8988T (cell line): Measurements from ENCODE around the gene USH2A.

Source experiments
- DNase-seq: peaks from one replicate; pipeline ENCODE4 v3.0.0; 2011

USH2A gene

DNA sequence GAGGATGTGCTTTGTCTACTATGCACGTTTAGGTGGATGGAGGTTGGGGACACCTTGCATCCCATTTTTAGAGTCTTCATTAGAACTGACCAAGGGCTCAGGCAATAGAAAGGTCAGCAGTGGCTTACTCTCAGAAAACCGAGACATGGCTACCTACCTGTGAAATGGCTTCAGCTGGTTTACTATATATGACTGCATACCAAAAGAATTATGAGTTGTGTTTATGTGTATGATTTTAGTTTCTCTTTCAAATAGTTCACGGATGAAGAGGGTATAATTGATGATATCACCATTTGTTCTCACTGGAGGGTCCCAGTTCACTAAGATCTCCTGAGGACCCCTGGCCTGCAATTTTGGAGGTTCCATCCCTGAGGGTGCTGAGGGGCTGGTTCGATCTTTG, 749.3 kb downstream of the USH2A start:
- DNase-seq = no peak

- DNase-seq = no peak
Observed at GRCh38 chr1:215672482-215672881, 750.8 kb downstream of the USH2A start.

GRCh38 chr1:215669806-215670491, 753.3 kb downstream of the USH2A start:
- DNase-seq = no peak

DNA sequence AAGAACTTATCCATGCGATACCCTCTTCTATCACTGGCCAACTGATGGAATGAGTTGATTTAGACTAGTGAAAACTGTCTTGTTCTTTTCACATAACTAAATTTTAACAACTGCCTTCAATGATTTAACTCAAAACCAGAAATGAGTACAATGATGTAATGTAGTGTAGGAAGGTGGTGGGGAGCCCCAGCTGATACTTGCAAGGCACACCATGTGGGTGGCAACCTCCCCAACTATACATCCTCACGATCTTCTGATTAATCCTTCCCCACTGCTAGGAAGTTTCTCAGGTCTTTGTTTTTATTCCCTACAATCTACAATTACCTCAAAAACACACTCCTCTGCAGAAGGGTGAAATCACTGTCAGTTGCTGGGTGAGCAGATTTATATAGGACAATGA, 755.5 kb downstream of the USH2A start:
- no peak for DNase-seq

- DNase-seq = no peak
Observed at GRCh38 chr1:215665215-215665614, 758.0 kb downstream of the USH2A start.

DNA sequence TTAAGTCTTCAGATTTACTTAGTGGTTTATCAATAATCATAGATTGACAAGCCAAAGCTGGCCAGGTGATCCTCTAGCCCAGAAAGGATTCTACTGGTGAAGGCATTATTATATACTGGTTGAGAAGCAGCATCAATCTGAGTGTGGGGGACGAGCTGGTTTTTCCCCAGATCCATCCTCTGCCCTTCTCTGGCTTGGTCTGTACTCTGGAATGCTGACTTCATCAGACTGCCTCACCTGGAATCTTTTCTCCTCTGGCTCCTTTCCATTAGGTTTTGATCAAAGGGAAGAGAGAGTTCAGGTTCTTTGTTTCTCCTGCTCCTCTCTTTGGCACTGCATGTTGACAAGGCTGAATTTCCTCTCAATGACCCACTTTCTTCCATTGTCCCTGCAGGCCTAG, 762.2 kb downstream of the USH2A start:
- DNase-seq = no peak

GRCh38 chr1:215660259-215660658, 763.0 kb downstream of the USH2A start:
- DNase-seq = no peak

GRCh38 chr1:215657047-215657446, 766.2 kb downstream of the USH2A start:
- no peak for DNase-seq

DNA sequence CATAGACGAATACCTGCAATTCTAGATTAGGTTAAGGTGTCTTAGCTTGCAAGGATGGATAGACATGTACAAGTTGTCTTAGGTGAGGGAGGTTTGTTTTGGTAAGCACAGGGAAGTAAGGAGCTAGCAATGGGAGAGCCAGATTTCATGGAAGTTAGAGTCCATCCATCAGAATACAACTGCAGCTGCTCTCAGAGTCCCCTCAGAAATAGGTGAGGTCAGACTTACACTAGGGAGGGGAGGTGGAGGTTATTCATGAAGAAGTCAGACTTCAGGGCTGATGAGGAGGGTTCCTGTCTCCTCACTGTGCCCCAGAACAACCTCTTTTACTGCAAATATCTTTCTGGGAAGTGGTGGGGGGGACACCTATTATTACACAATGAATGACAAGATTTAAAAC, 770.9 kb downstream of the USH2A start:
- DNase-seq = no peak

- DNase-seq = no peak
Observed at GRCh38 chr1:215651867-215652266, 771.4 kb downstream of the USH2A start.

DNA sequence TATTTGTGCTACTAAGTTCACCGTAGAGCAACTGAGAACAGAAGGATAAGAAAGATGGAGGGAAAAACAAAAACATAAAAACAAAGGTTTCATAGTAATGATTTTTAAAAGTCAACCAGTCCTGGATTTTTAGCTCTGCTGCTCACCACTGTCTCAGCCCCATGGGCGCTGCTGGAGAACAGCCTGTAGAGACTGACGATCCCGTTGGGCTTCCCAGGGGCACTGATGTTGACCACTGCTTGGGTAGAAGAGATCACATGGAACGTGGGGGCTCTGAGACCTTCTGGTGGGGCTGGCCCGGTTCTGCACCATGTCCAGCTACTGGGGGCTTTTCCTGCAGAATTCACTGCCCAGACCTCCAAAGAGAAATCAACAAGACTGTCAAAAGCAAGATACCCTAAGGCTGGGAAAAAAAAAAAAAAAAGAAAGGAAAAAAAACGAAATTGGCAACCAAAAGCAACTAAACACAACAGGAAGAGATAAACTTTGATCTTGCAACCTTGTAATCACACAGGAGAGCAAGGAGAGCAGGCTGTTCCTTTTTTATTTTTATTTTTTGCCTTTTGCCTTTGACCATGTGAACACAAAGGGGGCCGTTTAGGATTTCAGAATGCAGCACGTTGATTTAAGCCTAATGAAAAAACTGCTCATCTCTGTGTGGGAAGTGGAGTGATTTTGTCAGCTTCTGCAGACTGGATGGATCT, 772.6 kb downstream of the USH2A start:
- DNase-seq = no peak

DNA sequence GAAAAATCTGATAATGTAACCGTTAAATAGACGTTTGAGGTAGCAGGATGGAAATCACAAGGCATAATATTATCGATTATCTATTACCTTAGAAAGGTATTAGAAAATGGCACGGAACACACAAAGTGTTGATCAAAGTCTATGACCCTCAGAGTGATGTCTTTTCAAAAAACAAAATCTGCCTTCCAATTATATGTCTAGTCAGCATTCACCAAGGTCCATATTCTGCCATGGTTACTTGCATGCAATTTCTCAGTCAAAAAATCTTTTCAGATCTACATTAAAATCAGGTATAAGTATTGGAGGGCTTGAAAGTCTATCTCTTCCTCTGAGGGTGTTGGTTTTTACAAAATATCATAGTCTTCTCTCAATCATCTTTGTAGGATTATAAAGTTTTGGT, 774.3 kb downstream of the USH2A start:
- DNase-seq = no peak

DNA sequence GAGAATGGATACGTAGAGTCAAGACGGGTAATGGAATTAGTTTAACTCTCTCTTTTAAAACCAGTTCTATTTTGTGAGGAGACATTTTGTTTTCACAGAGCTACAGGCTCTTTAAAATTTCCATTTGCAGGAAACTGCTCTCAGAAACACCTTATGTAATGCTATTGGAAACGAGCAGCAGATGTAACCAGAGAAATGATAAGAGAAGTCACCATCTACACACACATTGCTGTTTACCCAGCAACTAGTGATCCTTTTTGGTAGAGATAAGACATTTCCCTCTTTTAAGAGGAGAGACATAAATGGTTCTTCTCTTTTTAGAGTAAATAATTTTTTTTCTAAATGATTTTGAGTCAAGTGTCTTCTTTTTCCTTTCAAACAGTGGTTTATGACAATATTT, 775.5 kb downstream of the USH2A start:
- DNase-seq = no peak

DNA sequence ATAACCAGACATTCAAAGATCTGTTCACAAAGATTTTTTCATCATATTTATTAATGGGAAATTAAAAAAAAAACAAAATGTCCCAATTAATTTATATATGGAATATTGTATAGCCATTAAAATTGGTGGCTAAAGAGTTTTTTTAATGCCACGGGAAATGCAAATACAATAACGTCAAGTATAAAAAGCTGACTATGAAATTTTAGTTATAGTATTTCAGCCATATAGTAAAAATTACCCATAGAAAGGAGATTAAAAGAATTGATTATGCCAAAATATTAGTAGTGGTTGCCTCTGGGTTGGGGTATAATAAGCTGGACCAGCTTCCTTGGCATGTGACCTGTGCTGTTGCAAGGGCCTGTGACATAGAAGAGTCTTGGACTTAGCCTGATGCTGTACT, 777.4 kb downstream of the USH2A start:
- DNase-seq = no peak

GRCh38 chr1:215645182-215645581, 778.1 kb downstream of the USH2A start:
- no peak for DNase-seq

GRCh38 chr1:215643592-215644321, 779.5 kb downstream of the USH2A start:
- no peak for DNase-seq

DNA sequence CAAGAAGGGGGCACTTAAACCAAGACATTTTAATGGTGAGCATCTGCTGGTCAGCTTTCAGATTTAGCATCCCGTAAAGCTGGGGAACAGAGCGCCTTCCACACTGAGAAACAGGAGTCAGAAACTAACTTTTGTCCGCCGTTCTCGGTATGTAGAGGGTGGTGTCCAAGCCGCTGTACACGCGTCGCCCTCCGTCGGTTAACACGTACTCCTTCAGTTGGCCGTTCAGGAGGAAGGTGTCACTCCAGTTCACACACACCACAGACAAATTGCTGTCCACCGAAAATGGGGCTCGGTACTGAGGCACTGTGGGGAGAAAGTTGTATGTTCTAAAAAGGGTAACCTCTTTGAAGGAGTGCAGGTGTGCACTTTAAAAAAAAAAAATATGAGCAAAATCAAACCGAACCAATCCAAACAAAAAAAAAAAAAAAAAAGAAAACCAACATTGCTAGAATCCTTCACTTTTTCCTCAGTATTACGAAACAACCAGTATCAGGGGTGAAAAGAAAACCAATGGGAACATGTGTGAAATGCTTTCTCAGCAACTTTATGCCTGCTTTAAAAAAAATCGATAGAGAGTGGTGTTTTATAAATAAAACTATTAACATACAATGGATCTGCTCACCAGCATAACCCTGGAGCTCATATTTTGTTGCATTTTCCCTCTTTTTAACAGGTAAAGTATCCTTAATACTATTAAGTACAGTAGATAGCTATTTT, 782.7 kb downstream of the USH2A start:
- no peak for DNase-seq

- DNase-seq = no peak
Observed at GRCh38 chr1:215637041-215637573, 786.1 kb downstream of the USH2A start.

- no peak for DNase-seq
Observed at GRCh38 chr1:215636258-215636965, 786.8 kb downstream of the USH2A start.

GRCh38 chr1:215635827-215636226, 787.4 kb downstream of the USH2A start:
- DNase-seq = no peak

DNA sequence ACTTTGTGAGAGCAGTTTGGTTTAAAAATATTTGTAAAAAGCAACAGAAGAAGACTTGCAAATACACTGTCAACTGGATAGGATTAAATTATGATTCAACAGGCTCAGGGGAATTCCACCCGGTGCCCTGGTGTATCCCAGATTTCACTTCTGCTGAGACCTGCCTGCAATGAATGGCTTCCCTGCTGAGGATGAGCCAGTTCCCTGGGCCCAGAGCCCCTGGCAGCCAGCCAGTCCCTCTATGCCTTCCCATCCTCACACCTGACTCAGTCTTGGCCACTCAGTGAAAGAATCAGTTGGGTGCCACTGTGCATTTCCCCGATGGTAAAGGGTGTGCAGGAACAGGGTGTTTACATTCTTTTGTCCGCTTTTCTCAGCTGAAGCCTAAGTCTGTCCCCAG, 791.8 kb downstream of the USH2A start:
- DNase-seq = no peak

- no peak for DNase-seq
Observed at GRCh38 chr1:215631040-215631439, 792.2 kb downstream of the USH2A start.

DNA sequence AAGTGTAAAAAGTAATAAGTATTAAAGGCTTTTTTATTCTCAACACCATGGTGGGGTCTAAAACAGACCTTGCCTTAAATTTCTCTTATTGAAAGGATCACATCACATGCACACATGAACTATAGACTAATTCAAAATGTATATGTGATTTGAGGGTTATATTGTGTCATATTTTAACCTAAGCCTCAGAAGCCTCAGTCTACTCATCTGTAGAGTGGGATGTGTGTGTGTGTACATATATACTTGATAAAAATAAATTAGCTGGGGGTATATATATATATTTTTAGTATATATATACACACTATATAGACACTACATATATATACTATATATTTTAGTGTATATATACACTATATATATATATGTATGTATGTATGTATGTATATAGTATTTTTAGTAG, 797.3 kb downstream of the USH2A start:
- no peak for DNase-seq
